ENCODE data around the gene ACYP1. TPM values are rescaled to one million over a fixed set of nuclear protein-coding genes. Genes with fewer than 3 reads are reported as not detected.

ACYP1 gene
- total and polyA plus RNA-seq, 9 of the 15 experiments (the other 6 are each of a cell fraction or from before 2014, with no cell fraction given), result 19.9 to 113 (median 52.3) TPM

DNA sequence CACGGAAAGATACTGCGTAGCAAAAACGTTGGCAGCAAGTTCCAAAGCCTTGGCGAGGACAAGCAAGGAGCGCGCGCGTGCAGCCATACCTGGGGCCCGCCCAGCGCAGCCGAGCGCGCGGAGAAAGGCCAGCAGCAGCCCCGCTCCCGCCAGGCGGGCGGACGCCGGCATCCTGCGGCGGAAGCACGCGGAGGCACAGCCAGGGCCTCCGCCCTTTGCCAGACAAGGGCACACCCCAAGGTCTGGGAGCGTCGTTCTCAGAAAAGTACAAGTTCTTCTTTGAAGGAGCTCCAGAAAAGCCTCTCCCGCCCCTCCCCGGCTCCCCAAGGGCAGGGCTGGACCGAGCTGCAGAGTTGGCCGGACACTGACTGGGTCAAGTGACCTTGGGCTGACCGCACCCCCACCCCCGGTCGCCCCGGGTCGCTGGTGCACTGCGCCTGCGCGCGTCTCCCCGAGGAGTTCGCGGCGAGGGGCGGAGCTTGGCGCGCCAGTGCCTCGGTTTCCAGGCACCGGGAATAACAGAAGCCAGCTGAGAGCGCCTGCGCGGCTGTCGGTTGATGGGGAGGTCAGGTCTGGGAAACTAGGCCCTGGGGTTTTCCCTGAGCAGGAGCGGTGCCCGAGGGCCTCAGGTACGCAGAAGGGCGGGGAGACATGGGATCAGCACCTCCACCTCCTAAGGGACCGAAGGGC is 5.4 kb upstream of the ACYP1 start, which contains the start of gene ZC2HC1C (continued):
- TF ChIP-seq THRB (CRISPR knock-in tag; conservative IDR thresholded peaks at IDR 0.05), result no peak
- no peak for TF ChIP-seq MEF2A (IDR thresholded peaks at IDR 0.05; ENCODE audit: control insufficient read depth, low read depth, low read length)
- TF ChIP-seq DDX20 (tag; IDR thresholded peaks at IDR 0.05; ENCODE audit: low read depth), result no peak
- no peak for TF ChIP-seq GATA2 (CRISPR knock-in tag; IDR thresholded peaks at IDR 0.05)
- TF ChIP-seq NR3C1 (CRISPR knock-in tag; IDR thresholded peaks at IDR 0.05), result no peak
- TF ChIP-seq GABPA (tag; conservative IDR thresholded peaks at IDR 0.05; ENCODE audit: low read depth), result peak; percentile 73
- TF ChIP-seq ZNF507 (tag; conservative IDR thresholded peaks at IDR 0.05), result no peak
- TF ChIP-seq ZBTB1 (CRISPR knock-in tag; IDR thresholded peaks at IDR 0.05; ENCODE audit: borderline replicate concordance, low read depth), result no peak
- TF ChIP-seq ADNP (tag; IDR thresholded peaks at IDR 0.05), result no peak
- TF ChIP-seq CTCF (IDR thresholded peaks at IDR 0.05 in 2 of 3, conservative IDR thresholded peaks at IDR 0.05 in 1 of 3; ENCODE audit: insufficient read depth in 2 of 3, low read depth in 1 of 3, low read length in 3 of 3), result no peak
- peak in 1 of 2 experiments; percentile 39; a peak in 1 of 4 replicates for TF ChIP-seq TEAD1 (CRISPR knock-in tag; IDR thresholded peaks at IDR 0.05)
- no peak for TF ChIP-seq HNRNPH1 (optimal IDR thresholded peaks at IDR 0.05; ENCODE audit: low read depth, low read length)
- no peak for TF ChIP-seq ZNF3 (CRISPR knock-in tag; IDR thresholded peaks at IDR 0.05)
- TF ChIP-seq NR2F6 (CRISPR knock-in tag; IDR thresholded peaks at IDR 0.05), result no peak
- 0 out of 2 replicates have a peak, but pooled peaks have one; percentile 29 for TF ChIP-seq MYNN (IDR thresholded peaks at IDR 0.05)
- no peak for TF ChIP-seq MYNN (CRISPR knock-in tag; IDR thresholded peaks at IDR 0.05)
